Activated naive CD4-positive, alpha-beta T cell treated with anti-CD3 and anti-CD28 coated beads, Interleukin-2, amount 50 U/mL, for 72 hours (primary cell): Measurements from ENCODE around the gene PCP2. TPM values are rescaled to one million over a fixed set of nuclear protein-coding genes. Genes with fewer than 3 reads are reported as not detected.

Experiments
- ATAC-seq, 2 donors: fragments of 150-1000 bp; cut with Tn5 transposase; 2 replicates each; pipeline ENCODE4 v1.10.0; 2021; ENCODE audit warnings: mild to moderate bottlenecking in 2 of 2, moderate library complexity in 2 of 2
- DNase-seq, 2 donors: peaks; one replicate each; pipeline ENCODE4 v3.0.0; 2021 to 2022; ENCODE audit warnings: low spot score in 2 of 2
- H3K27ac Mint-ChIP-seq, 2 donors: one replicate each; pipeline ENCODE4 v1.8.0; 2022; ENCODE audit warnings: mild to moderate bottlenecking in 2 of 2, mixed read lengths in 2 of 2
- H3K36me3 Mint-ChIP-seq, 2 donors: one replicate each; pipeline ENCODE4 v1.8.0; 2022; ENCODE audit warnings: mixed read lengths in 2 of 2
- H3K9me3 Mint-ChIP-seq, 2 donors: one replicate each; pipeline ENCODE4 v1.8.0; 2022; ENCODE audit warnings: mixed read lengths in 2 of 2
- total RNA-seq, 2 donors: library from RNA; stranded (reverse); gene quantifications; one replicate each; pipeline ENCODE4 v1.2.3, GENCODE V29; 2022

The PCP2 gene
- total RNA-seq, 2 donors from 2014 or later, result 1.8 to 4.2 TPM

DNA sequence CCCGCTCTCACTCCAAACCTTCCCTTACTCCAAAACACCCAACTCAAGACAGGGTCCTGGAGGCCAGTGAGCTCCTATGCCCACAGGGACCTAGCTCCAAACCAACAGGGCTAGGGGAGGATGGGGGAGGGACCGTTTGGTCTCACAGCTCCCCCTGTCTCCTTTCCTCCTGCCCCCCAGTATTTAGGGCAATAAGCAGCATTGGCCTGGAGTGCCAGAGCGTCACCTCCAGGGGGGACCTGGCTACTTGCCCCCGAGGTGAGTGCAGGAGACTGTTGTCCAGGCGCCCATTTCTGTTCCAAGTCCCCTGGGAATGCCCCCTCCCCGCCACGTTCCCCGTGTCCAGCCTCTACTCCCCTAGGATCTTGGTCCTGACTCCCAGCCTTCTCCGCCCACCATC is 36.1 kb upstream of the PCP2 start:
- ATAC-seq, result no peak
- no peak for DNase-seq

DNA sequence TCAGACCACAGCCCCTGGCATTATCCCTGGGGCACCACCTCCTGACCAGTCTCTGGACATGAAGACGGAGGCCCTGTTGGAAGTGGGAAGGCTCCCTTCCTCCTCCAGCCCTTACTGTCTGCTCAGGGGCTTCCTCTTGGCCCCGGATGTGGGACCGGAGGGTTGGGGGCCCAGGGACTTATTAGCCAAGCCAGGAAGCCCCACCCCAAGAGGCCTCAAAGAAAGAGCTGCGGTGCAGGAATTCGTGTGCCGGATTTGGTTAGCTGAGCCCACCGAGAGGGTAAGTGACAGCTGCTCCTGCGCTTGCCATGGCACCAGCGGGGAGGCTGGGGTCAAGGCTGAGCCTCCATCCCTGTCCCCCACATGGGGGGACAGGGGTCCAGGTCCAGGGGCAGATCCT is 35.3 kb upstream of the PCP2 start, which contains the start of gene RETN:
Gene RETN (plus strand): TSS at position 208 of the 400 bp plus-strand sequence. CDS start 278 bp downstream, outside the sequence.
- DNase-seq, result no peak

More for the DNA sequence above, 36.1 kb upstream of the PCP2 start:
- Mint-ChIP-seq H3K9me3 (no peaks in the 10 kb centered on the region), H3K36me3 (peaks cover 0 to 5% of the 10 kb centered on the region in 2 donors), H3K27ac (no peak overlapping the region)

DNA sequence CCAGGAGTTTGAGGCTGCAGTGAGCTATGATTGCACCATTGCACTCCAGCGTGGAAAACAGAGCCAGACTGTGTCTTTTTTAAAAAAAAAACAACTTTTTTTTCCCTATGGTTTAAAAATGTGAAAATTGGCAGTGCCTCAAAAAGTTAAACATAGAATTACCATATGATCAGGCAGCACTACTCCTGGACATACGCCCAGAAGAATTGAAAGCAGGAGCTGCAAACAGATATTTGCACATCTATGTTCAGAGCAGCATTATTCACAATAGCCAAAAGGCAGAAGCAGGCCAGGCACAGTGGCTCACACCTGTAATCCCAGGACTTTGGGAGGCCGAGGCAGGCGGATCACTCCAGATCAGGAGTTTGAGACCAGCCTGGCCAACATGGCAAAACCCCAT is 31.6 kb upstream of the PCP2 start:
- ATAC-seq (no peak), DNase-seq (no peak)
- no peaks in the 10 kb centered on the region for H3K9me3 Mint-ChIP-seq
- no peak overlapping the region for H3K27ac Mint-ChIP-seq
- no peaks in the 10 kb centered on the region for H3K36me3 Mint-ChIP-seq

More for the DNA sequence above, 35.3 kb upstream of the PCP2 start, which contains the start of gene RETN:
- Mint-ChIP-seq H3K9me3 (no peaks in the 10 kb centered on the region), H3K27ac (no peak within 1 kb of the TSS), H3K36me3 (no peaks in the 10 kb centered on the region)
- no peak for ATAC-seq

DNA sequence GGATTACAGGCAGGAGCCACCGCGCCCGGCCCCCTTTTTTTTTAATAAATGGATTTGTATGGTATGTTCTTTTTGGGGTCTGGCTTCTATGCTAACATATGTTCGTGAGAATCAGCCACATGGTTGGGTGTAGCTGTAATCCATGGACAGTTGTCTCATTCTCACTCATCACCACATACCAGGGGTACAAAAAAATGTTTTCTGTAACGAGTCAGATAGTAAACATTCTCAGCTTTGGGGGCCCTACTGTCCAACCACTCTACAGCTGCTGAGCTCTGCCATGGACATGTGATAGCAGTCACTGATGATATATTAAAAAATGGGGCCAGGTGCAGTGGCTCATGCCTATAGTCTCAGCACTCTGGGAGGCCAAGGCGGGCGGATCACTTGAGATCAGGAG is 30.2 kb upstream of the PCP2 start:
- no peak overlapping the region for H3K27ac Mint-ChIP-seq
- no peaks in the 10 kb centered on the region for H3K36me3 Mint-ChIP-seq
- no peaks in the 10 kb centered on the region for H3K9me3 Mint-ChIP-seq
- ATAC-seq (no peak), DNase-seq (no peak)

DNA sequence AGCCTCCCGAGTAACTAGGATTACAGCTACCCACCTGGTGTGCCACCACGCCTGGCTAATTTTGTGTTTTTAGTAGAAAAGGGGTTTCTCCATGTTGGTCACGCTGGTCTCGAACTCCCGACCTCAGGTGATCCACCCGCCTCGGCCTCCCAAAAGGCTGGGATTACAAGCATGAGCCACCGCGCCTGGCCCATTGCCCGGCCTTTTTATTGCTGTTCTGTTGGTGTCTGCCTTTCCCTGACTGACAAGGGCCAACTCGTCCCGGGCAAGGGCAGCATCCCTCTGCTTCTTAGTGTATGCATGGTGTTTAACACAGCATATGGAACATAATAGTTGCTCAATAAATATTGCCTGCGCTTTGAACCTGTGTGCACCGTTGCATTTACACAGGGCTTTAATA is 29.1 kb upstream of the PCP2 start:
- H3K27ac Mint-ChIP-seq, result no peak overlapping the region
- H3K9me3 Mint-ChIP-seq, result no peaks in the 10 kb centered on the region
- H3K36me3 Mint-ChIP-seq, result no peaks in the 10 kb centered on the region
- ATAC-seq (no peak), DNase-seq (no peak)

DNA sequence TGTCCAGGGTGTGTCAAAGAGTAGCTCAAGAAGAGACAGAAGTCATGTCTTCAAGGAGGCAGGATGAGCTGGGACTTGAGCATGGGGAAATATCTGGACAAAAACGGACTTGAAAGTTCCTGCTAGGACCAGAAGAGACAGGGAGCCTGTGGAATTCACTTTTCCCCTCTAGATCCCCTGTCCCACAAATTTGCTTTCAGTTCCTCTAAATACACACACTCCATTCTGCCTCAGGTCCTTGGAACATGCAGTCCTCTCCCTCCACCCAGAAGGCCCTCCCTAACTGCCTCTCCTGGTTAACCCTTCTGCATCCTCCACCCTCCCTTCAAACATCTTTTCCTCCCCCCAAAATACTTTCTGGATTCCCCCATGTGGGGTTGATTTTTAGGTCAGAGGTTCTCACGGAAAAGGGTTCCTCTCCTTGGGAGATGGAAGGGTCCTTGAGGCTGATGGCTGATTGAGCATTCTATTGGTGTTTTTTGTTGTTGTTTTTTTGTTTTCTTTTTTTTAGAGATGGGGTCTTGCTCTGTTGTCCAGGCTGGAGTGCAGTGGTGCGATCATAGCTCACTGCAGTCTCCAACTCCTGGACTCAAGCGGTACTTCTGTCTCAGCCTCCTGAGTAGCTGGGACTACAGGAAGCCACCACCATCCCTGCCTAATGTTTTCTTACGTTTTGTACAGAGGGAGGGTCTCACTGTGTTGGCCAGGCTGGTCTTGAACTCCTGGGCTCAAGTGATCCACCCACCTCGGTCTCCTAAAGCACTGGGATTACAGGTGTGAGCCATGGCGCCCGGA is 28.4 kb upstream of the PCP2 start:
- Mint-ChIP-seq H3K9me3 (no peaks in the 10 kb centered on the region), H3K27ac (no peak overlapping the region)
- no peak for ATAC-seq

DNA sequence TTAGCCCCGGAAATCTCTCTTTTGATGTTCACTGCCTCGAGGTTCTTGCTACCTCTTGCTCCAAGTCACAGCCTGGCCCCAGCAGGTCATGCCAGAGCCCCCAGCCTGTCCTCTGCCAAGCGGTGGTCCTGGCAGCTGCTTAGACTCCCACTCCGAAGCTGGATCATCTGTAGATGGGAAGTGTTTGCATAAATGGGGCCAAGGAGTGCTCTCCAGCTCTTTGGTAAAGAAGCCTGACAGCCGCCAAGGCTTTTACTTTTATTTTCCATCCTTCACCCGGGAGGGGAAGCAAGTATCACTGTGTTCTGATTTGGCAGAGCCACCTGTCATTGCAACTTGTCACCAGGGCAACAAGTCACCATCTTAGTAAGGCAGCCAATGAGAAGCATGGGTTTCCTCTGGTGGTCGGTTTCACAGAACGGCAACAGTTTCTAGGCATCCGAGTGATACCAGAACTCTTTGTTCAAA is 24.7 kb upstream of the PCP2 start:
- DNase-seq (peak in 1 of 2 donors; percentile 50), ATAC-seq (peak; percentile 86 to 97)
- peak overlapping the region in 1 of 2 donors; percentile 82 for H3K27ac Mint-ChIP-seq
- H3K9me3 Mint-ChIP-seq, result no peaks in the 10 kb centered on the region
- H3K36me3 Mint-ChIP-seq, result no peaks in the 10 kb centered on the region

More for the DNA sequence above, 28.4 kb upstream of the PCP2 start:
- H3K36me3 Mint-ChIP-seq, result no peaks in the 10 kb centered on the region
- no peak for DNase-seq

DNA sequence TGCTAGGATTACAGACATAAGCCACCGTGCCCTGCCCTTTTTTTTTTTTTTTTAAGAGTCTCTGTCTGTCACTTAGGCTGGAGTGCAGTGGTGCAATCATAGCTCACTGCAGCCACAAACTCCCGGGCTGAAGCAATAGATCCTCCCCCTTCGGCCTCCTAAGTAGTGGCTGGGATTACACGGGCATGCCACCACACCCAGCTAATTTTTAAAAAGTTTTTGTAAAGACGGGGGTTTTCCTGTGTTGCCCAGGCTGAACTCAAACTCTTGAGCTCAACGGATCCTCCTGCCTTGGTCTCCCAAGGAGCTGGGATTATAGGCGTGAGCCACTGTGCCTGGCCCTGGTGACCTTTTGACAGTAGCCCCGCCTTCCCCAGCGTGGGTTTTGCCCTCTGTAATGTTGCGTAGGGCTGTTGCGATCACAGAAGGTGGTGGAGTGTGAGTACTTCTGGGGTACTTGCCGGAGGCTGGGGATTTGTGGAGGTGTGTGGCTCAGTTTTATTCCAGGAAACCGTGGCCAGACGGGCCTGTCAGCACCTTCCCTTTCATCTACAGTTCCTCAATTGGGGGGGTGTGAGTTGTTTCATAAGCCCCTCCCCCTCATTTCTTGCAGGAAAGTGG is 23.7 kb upstream of the PCP2 start:
- H3K36me3 Mint-ChIP-seq, result no peaks in the 10 kb centered on the region
- H3K9me3 Mint-ChIP-seq, result no peaks in the 10 kb centered on the region
- peak in 1 of 2 donors; percentile 33 for DNase-seq
- peak overlapping the region in 1 of 2 donors; percentile 82 for H3K27ac Mint-ChIP-seq
- peak; percentile 47 to 84 for ATAC-seq

DNA sequence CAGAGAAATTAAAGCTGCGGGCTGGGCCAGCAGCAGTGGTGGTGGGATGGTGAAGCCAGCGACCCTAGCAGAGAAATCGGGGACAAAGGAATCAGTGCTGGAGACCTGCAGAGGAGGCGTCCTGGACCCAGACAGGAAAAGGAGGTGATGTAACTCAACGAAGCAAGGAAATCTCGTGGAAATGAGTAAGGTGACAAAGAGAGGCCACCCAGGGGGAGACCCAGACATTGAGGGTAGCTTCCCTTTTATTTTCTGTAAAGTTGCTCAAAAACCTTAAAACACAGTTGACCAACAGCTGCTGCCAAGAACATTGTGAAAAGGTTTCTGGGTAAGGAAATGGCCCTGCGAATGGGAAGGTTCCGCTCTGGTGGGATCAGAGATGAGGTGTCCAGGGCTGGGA is 22.1 kb upstream of the PCP2 start:
- DNase-seq, result no peak
- no peaks in the 10 kb centered on the region for H3K9me3 Mint-ChIP-seq
- H3K36me3 Mint-ChIP-seq, result no peaks in the 10 kb centered on the region
- H3K27ac Mint-ChIP-seq, result no peak overlapping the region
- no peak for ATAC-seq

DNA sequence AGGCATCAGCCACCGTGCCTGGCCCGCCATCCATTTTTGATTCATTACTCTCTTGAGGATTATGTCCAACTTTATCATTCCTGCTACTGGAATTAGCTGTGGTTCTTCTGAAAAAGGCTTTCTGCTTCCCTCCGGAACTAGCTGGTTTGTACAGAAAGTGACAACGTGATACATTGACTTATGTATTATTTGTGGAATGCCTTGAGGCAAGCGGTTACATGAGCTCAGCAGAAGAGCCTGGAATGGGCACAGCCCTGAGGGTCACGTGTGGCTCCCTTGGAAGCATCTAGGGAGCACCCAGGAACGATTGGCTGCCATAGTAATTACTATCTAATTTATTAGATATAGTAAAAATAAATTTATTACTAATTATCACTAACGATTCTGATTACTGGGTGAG is 20.9 kb upstream of the PCP2 start:
- no peaks in the 10 kb centered on the region for H3K9me3 Mint-ChIP-seq
- DNase-seq, result no peak
- ATAC-seq, result no peak
- H3K27ac Mint-ChIP-seq, result no peak overlapping the region
- H3K36me3 Mint-ChIP-seq, result no peaks in the 10 kb centered on the region

DNA sequence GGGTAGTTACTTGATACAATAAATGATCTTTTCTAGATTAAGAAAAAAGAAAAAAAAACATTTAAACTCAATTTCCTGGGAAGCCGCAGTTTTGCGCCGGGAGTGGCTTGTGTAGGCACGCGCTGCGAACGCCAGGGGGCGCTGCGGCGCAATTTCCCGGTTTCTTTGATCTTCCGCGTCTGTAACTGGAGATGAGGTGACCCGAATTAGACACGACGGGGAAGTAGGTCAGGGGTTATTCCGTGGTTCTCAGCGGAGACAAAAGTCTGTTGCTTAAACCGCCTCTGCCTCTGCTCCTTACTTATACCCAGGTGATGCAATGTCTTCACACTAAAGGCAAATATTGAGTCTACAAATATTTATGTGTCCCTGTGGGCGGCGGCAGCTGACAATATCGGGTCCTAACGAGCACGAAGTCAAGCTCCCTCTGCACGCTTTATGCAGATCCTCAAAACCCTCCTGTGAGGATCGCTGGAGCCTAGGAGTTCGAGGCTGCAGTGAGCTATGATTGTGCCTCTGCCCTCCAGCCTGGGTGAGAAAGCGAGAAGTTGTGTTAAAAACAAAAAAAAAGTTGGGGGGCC is 18.6 kb upstream of the PCP2 start:
- no peak overlapping the region for H3K27ac Mint-ChIP-seq

DNA sequence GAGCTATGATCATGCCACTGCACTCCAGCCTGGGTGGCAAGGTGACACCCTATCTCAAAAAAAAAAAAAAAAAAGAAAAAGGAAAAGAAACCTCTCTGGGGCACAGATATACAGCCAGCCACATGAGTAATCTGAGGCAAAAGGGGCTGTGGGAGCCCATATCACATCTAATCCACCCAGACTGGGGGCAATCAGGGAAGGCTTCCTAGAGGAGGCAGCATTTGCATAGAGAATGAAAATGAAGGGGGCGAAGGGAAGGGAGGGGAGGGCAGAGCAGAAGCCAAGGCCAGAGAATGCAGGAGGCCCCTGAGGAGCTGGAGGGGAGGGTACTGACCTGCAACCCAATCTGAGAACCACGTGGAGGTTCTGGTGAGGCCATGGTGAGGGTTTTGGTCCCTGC is 16.6 kb upstream of the PCP2 start:
- no peak for DNase-seq
- no peak for ATAC-seq
- H3K9me3 Mint-ChIP-seq, result no peaks in the 10 kb centered on the region
- H3K27ac Mint-ChIP-seq, result no peak overlapping the region
- no peaks in the 10 kb centered on the region for H3K36me3 Mint-ChIP-seq

More for the DNA sequence above, 18.6 kb upstream of the PCP2 start:
- H3K9me3 Mint-ChIP-seq, result no peaks in the 10 kb centered on the region
- ATAC-seq (peak; percentile 82 to 92), DNase-seq (peak; percentile 85 to 94)
- no peaks in the 10 kb centered on the region for H3K36me3 Mint-ChIP-seq

DNA sequence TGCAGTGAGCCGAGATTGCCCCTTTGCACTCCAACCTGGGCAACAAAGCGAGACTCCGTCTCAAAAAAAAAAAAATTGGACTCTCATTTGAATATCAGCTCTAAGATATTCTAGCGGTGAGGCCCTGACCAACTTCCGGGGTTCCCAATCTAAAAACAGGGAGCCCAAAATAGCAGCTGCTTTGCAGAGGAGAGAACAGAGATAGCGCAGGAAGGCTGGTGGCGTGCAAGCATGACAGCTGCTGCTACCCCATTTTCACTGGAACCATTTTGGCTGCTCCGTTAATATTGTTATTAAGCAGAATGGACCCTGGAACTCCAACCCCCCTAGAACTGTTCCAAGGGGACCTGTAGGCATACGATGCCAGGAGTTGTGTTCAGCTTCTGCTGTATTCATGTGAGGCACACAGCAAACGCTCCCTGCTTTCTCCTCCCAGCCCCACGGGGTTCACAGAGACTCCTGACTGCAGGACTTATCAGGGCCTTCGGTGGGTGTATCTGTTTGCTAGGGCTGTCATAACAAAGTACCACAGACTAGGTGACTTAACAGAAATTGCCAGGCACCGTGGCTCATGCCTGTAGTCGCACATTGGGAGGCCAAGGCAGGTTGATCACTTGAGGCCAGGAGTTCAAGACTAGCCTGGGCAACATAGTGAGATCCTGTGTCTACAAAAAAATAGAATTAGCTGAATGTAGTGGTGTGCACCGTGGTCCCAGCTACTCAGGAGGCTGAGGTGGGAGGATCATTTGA is 14.9 kb upstream of the PCP2 start:
- Mint-ChIP-seq H3K9me3 (no peaks in the 10 kb centered on the region), H3K36me3 (no peaks in the 10 kb centered on the region), H3K27ac (no peak overlapping the region)
- DNase-seq (no peak), ATAC-seq (no peak)

DNA sequence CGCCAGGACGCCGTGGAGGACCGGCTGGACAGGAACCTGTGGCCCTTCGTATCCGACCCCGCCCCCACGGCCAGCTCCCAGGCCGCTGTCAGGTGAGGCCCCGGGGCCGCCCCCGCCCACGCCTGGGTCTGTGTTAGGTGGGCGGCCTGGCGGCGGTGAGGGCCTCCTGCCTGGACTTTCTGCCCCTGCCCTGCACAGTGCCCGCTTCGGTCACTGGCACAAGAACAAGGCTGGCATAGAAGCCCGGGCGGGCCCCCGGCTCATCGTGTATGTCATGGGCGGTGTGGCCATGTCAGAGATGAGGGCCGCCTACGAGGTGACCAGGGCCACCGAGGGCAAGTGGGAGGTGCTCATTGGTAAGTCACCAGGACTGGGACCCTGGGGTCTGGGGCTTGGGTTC is 13.6 kb upstream of the PCP2 start:
- Mint-ChIP-seq H3K27ac (no peak overlapping the region), H3K36me3 (no peaks in the 10 kb centered on the region), H3K9me3 (no peaks in the 10 kb centered on the region)
- DNase-seq, result no peak
- no peak for ATAC-seq

DNA sequence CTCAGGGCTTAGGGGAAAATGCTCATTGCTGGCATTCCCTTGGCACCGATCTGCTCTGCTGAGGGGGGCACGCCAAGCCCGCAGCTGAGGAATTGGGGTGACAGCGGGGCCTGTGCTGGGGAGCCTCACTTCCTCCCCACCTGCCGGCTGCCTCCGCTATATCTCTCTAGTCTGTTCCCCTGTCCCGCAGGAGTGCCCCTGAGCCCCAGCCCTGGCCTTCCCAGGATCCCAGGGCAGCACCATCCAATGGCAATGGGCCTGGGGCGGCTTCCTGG is 12.8 kb upstream of the PCP2 start:
- H3K27ac Mint-ChIP-seq, result peak overlapping the region in 1 of 2 donors; percentile 47
- no peaks in the 10 kb centered on the region for H3K36me3 Mint-ChIP-seq
- ATAC-seq (no peak), DNase-seq (no peak)
- no peaks in the 10 kb centered on the region for H3K9me3 Mint-ChIP-seq

DNA sequence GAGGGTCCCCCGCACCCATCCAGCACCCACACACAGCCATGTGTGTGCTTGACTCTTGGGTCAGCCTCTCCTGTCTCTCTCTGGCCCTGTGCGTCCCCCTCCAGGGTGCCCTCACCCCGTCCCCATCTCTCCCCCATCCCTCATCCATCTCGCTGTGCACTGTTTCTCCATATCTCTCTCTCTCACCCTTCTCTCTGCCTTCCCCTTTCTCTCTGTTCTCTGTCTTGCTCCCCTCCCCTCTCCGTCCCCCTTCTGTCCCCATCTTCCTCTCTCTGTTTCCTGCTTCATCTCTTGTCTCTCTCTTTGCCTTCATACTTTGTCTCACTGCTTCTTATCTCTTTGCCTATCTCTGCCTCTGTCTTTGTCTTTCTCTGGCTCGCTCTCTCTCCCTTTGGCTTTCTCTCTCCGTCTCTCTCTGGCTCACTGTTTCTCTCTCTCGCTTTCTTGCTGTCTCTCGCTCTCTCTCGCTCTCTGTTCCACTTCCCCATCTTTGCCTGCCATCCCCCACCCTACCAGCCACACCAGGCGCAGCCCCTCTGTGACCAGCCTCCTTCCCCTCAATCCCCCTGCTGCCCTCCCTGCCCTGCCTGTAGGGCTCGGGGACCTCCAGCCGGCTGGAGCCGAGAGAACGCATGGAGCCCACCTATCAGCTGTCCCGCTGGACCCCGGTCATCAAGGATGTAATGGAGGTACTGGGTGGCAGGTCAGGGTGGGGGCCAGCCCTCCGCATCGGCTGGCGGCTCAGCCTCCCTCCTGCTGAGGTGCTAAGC is 12.3 kb upstream of the PCP2 start:
- Mint-ChIP-seq H3K36me3 (no peaks in the 10 kb centered on the region), H3K27ac (no peak overlapping the region)

More for the DNA sequence above, 12.3 kb upstream of the PCP2 start:
- DNase-seq (no peak), ATAC-seq (no peak)
- H3K9me3 Mint-ChIP-seq, result no peaks in the 10 kb centered on the region
